ENCODE measurements around the gene CSRNP3. TPM values are rescaled to one million over a fixed set of nuclear protein-coding genes. Genes with fewer than 3 reads are reported as not detected.
"Not testable (repeated sequence)": the region's sequence is repeated elsewhere in the genome, so short reads cannot be mapped to it uniquely, and the experiment has no call there.

Gene CSRNP3
- total RNA-seq, 1 experiment from 2014 or later: not detected

DNA sequence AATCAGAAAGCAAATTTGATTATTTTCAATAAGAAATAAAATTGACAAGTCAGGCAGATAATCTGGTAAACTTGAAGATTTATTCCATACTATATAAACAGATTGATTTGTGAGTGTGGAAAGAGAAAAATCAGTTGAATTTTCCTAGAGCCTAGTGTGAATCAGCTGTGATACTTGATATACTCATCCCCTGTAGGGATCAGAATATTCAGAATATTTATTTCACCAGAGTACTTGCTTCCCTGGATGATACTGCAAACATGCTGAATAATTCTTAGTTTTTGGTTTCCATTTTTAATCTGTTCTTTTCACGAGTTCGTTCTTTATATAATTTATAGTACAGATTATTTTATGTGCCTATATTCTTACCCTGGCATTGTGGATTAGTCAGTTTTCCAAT is 181.7 kb downstream of the CSRNP3 start:
- DNase-seq (ENCODE audit: low spot score): no peak
- in situ Hi-C loops (cut with HindIII; ENCODE audit: low sequenced_read_pairs): no loop called here

DNA sequence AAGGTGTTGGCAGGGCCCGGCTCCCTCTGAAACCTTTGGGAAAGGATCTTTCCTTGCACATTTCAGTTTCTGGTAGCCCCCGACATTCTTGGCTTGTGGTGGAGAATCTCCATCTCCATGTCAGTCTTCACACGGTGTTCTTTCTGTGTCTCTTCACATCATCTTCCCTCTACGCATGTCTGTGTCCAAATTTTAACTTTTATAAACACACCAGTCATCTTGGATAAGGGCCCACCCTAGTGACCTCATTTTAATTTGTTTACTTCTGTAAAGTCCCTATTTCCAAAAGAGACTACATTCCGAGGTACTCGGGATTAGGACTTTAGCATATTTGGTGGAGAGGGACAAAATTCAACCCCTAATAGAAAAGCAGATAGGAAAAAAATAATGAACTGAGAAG is 186.2 kb downstream of the CSRNP3 start:
- DNase-seq (ENCODE audit: low spot score): no peak
- in situ Hi-C loops (cut with HindIII; ENCODE audit: low sequenced_read_pairs): no loop called here

DNA sequence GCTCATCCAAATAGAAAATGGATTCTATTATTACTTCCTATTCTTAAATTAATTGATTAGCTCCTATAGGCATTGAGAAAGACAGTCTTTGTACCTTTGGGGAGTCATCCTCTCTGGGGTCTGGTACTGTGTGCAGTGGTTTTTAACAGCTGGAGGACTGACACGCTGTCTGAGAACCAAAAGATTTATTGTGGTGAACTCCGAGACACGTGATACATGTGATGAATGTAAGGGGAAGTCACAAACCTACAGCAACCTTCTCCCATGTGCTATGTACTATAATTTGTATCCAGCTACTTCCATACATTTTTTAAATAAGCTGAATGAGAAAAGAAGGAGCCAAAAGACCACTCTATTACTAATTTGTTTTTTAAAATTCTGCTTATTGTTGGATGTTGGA is 190.9 kb downstream of the CSRNP3 start:
- in situ Hi-C loops (cut with HindIII; ENCODE audit: low sequenced_read_pairs): no loop called here

GRCh38 chr2:165662720-165663119 is 193.2 kb downstream of the CSRNP3 start:
- DNase-seq (ENCODE audit: low spot score): no peak
- in situ Hi-C loops (cut with HindIII; ENCODE audit: low sequenced_read_pairs): no loop called here

More for the DNA sequence above, 190.9 kb downstream of the CSRNP3 start:
- DNase-seq (ENCODE audit: low spot score): no peak

DNA sequence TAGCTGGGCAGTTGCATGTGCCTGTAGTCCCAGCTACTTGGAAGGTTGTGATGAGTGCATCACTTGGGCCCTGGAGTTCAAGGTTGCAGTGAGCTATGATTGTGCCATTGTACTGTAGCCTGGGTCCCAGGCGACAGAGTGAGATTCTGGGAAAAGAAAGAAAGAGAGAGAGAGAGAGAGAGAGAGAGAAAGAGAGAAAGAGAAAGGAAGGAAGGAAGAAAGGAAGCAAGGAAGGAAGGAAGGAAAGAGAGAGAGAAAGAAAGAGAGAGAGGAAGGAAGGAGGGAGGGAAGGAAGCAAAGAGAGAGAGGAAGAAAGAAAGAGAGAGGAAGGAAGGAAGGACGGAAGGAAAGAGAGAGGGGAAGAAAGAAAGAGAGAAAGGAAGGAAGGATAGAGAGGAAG is 196.1 kb downstream of the CSRNP3 start:
- DNase-seq (ENCODE audit: low spot score): no peak
- in situ Hi-C loops (cut with HindIII; ENCODE audit: low sequenced_read_pairs): no loop called here

DNA sequence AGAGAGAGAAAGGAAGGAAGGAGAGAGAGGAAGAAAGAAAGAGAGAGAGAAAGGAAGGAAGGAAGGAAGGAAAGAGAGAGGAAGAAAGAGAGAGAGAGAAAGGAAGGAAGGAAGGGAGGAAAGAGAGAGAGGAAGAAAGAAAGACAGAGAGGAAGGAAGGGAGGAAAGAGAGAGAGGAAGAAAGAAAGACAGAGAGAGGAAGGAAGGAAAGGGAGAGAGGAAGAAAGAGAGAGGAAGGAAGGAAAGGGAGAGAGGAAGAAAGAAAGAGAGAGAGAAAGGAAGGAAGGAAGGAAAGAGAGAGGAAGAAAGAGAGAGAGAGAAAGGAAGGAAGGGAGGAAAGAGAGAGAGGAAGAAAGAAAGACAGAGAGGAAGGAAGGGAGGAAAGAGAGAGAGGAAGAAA is 196.6 kb downstream of the CSRNP3 start:
- in situ Hi-C loops (cut with HindIII; ENCODE audit: low sequenced_read_pairs); DNase-seq (ENCODE audit: low spot score): not testable (repeated sequence)

DNA sequence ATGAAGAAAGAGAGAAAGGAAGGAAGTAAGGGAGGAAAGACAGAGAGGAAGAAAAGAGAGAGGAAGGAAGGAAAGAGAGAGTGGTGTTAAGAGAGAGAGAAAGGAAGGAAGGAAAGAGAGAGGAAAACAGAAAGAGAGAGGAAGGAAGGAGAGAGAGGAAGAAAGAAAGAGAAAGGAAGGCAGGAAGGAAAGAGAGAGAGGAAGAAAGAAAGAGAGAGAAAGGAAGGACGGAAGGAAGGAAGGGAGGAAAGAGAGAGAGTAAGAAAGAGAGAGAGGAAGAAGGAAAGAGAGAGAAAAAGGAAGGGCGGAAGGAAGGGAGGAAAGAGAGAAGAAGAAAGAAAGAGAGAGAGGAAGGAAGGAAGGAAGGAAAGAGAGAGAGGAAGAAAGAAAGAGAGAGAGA is 197.1 kb downstream of the CSRNP3 start:
- in situ Hi-C loops (cut with HindIII; ENCODE audit: low sequenced_read_pairs): no loop called here

GRCh38 chr2:165667375-165667774 is 197.9 kb downstream of the CSRNP3 start:
- in situ Hi-C loops (cut with HindIII; ENCODE audit: low sequenced_read_pairs): no loop called here

More for the DNA sequence above, 197.1 kb downstream of the CSRNP3 start:
- DNase-seq (ENCODE audit: low spot score): no peak

DNA sequence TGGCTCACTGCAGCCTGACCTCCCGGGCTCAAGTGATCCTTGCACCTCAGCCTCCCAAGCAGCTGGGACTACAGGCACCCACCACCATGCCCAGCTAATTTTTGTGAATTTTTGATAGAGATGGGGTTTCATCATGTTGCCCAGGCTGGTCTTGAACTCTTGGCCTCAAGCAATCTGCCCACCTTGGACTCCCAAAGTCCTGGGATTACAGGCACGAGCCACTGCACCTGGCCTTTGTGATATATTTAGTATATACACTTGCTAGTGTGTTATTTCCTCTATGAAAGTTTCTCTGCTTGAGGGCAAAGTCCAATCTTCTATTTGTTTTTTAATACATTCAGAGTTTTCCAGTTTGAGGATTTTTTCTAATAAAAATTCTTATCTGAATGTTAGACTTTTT is 205.3 kb downstream of the CSRNP3 start:
- no peak for DNase-seq (ENCODE audit: low spot score)
- in situ Hi-C loops (cut with HindIII; ENCODE audit: low sequenced_read_pairs): no loop called here

More at GRCh38 chr2:165667375-165667774, 197.9 kb downstream of the CSRNP3 start:
- no peak for DNase-seq (ENCODE audit: low spot score)

DNA sequence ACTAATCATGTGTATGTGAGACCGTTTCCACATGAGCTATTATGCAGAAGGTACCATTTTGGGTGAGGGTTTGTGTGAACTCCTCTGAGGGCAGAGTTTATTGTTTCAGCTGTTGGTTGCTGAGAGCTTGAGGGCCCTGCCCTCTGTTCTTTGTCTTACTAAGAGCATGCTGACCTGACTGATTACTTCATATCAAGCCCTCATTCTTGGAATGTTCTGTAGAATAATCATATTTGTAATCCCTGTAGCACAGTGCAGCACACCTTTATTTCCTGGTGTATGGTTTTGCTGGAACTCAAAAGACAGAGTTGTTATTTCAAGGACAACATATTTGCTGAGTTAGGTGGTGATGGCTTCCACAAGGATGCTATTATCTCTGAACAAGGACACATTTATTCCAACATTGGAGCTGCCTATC is 206.1 kb downstream of the CSRNP3 start:
- DNase-seq (ENCODE audit: low spot score): no peak
- in situ Hi-C loops (cut with HindIII; ENCODE audit: low sequenced_read_pairs): no loop called here

GRCh38 chr2:165678882-165679281 is 209.4 kb downstream of the CSRNP3 start:
- no peak for DNase-seq (ENCODE audit: low spot score)
- in situ Hi-C loops (cut with HindIII; ENCODE audit: low sequenced_read_pairs): no loop called here

- in situ Hi-C loops (cut with HindIII; ENCODE audit: low sequenced_read_pairs): no loop called here
- no peak for DNase-seq (ENCODE audit: low spot score)
These were observed 210.1 kb downstream of the CSRNP3 start for GRCh38 chr2:165679621-165680020.

DNA sequence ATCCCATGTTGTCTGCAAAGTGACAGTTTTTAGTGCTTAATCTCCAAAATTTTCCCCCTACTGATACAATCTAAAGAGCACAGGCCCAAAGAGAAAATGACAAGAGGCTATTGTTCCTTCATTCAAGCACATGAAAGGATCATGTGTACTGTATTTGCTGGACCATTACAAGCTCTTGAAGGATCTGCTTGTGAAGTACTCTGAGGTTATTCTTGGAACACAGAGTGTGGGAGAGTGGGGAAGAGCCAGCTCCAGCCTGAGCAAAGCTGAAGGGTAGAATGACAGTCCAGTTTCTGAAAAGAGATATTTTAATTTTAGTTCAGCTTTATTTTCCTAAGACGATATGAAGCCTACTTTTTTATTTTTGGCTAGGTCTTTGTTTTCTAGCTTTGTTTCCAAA is 212.3 kb downstream of the CSRNP3 start:
- no peak for DNase-seq (ENCODE audit: low spot score)
- in situ Hi-C loops (cut with HindIII; ENCODE audit: low sequenced_read_pairs): no loop called here

DNA sequence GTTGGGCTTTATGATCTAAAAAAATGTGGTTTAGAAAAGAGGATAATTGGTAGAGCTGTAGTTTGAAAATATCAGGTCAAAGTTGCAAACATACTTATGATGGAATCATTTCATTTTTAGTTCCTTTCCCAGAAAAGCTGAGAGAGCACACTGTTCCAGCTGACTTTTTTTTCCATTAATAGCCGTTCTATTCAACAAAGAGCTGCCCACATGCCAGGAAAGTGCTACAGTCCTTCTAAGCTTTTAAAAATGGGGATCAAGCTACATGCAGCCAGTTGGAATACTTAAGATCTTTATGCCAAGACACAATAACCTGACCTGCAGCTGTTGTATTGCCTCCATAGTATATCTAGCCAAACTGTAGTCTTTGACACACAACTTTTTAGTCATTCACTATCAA is 213.0 kb downstream of the CSRNP3 start:
- no peak for DNase-seq (ENCODE audit: low spot score)
- in situ Hi-C loops (cut with HindIII; ENCODE audit: low sequenced_read_pairs): no loop called here

GRCh38 chr2:165686800-165687199 is 217.3 kb downstream of the CSRNP3 start:
- DNase-seq (ENCODE audit: low spot score): no peak
- in situ Hi-C loops (cut with HindIII; ENCODE audit: low sequenced_read_pairs): no loop called here

- in situ Hi-C loops (cut with HindIII; ENCODE audit: low sequenced_read_pairs): no loop called here
- DNase-seq (ENCODE audit: low spot score): no peak
These were observed 218.0 kb downstream of the CSRNP3 start for GRCh38 chr2:165687426-165688002.

DNA sequence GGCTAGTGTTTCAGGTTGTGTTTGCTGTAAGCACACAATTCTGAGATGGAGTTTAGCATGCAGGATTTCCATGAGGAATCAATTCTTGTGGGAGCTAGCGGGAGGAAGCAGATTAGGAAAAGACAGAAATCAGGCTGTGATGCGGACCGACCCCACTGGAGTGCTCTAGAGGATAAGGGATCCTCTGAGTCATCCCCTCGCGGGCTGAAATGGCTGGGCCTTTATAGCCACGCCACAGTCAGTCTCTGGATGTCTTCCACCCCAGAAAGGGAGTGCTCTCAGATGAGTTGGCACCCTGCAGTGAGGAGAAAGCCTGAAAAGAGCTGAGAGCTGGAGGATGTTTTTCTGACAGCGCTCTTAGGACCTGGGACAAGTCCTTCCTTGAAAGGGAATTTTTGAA is 222.1 kb downstream of the CSRNP3 start:
- peak; percentile 27 for DNase-seq (ENCODE audit: low spot score)

GRCh38 chr2:165692906-165693305 is 223.4 kb downstream of the CSRNP3 start:
- in situ Hi-C loops (cut with HindIII; ENCODE audit: low sequenced_read_pairs): no loop called here
- DNase-seq (ENCODE audit: low spot score): peak; percentile 54

More for the DNA sequence above, 222.1 kb downstream of the CSRNP3 start:
- in situ Hi-C loops (cut with HindIII; ENCODE audit: low sequenced_read_pairs): no loop called here

- peak; percentile 53 for DNase-seq (ENCODE audit: low spot score)
- in situ Hi-C loops (cut with HindIII; ENCODE audit: low sequenced_read_pairs): no loop called here
These were observed 224.3 kb downstream of the CSRNP3 start for GRCh38 chr2:165693838-165694237.

GRCh38 chr2:165697748-165698443 is 228.4 kb downstream of the CSRNP3 start:
- in situ Hi-C loops (cut with HindIII; ENCODE audit: low sequenced_read_pairs): no loop called here
- peak; percentile 11 for DNase-seq (ENCODE audit: low spot score)

DNA sequence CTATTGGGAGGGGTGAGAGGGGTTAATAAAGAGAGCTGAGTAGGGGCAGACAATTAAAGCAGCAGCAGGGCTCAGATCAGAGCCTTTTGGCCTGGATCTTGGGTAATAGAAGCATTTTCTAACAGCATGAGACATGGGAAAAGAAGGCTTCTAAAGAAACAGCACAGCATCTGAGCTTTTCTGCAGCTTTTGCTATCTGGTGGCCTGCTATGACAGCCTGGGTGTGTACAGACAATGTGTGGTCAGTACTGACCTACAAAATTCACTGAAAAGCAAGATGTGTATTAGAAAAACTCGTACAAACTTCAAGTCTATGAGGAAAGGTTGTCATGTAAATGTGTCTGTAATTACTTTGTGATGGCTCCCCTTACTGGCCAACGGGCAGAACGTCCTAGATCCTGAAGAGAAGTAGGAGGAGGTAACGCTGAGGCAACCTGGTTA is 229.0 kb downstream of the CSRNP3 start:
- in situ Hi-C loops (cut with HindIII; ENCODE audit: low sequenced_read_pairs): no loop called here
- DNase-seq (ENCODE audit: low spot score): peak; percentile 62
